KMS-11 (cell line): ENCODE data around the gene SHCBP1L.

ENCODE experiments used
- H2AFZ ChIP-seq: fragments of 200-600 bp; sonication (generic); 2 replicates; pipeline ENCODE4 v1.6.1; 2016; ENCODE audit warnings: antibody characterized with exemption, mixed run types, low read depth
- H3K27ac ChIP-seq: fragments of 200-600 bp; sonication (generic); 2 replicates; pipeline ENCODE4 v1.6.1; 2016; ENCODE audit warnings: mild to moderate bottlenecking, mixed run types
- H3K27me3 ChIP-seq: fragments of 200-600 bp; sonication (generic); 2 replicates; pipeline ENCODE4 v1.6.1; 2017; ENCODE audit warnings: mild to moderate bottlenecking, low read depth, mixed run types, moderate library complexity; ENCODE audit not compliant: insufficient read depth
- H3K36me3 ChIP-seq: fragments of 200-600 bp; sonication (generic); 2 replicates; pipeline ENCODE4 v1.6.1; 2017; ENCODE audit warnings: mild to moderate bottlenecking, mixed run types; ENCODE audit not compliant: insufficient read depth
- H3K4me1 ChIP-seq: fragments of 200-600 bp; sonication (generic); 2 replicates; pipeline ENCODE4 v1.6.1; 2016; ENCODE audit warnings: mild to moderate bottlenecking, low read depth, mixed run types; ENCODE audit not compliant: poor library complexity, severe bottlenecking
- H3K4me2 ChIP-seq: fragments of 200-600 bp; sonication (generic); 2 replicates; pipeline ENCODE4 v1.7.0; 2016; ENCODE audit warnings: mild to moderate bottlenecking, mixed run types
- H3K4me3 ChIP-seq: fragments of 200-600 bp; sonication (generic); IDR thresholded peaks from 2 replicates; pipeline ENCODE4 v1.6.1; 2017; ENCODE audit warnings: low read depth, low read length, mixed read lengths; ENCODE audit not compliant: insufficient read depth
- H3K79me2 ChIP-seq: fragments of 200-600 bp; sonication (generic); 2 replicates; pipeline ENCODE4 v1.6.1; 2016; ENCODE audit warnings: low read depth, mixed run types; ENCODE audit not compliant: insufficient read depth
- H3K9ac ChIP-seq: fragments of 200-600 bp; sonication (generic); 2 replicates; pipeline ENCODE4 v1.6.1; 2016; ENCODE audit warnings: mild to moderate bottlenecking, mixed run types
- H4K20me1 ChIP-seq: fragments of 200-600 bp; sonication (generic); 2 replicates; pipeline ENCODE4 v1.6.1; 2016; ENCODE audit warnings: mild to moderate bottlenecking, mixed run types; ENCODE audit not compliant: insufficient read depth
- TF ChIP-seq, protein P1 (sequence below): fragments of 200-600 bp; sonication (generic); conservative IDR thresholded peaks from 2 replicates; pipeline ENCODE4 v1.6.1; 2017; ENCODE audit warnings: low read depth, mild to moderate bottlenecking, antibody characterized with exemption, low read length, moderate library complexity, mixed read lengths

The SHCBP1L gene

DNA sequence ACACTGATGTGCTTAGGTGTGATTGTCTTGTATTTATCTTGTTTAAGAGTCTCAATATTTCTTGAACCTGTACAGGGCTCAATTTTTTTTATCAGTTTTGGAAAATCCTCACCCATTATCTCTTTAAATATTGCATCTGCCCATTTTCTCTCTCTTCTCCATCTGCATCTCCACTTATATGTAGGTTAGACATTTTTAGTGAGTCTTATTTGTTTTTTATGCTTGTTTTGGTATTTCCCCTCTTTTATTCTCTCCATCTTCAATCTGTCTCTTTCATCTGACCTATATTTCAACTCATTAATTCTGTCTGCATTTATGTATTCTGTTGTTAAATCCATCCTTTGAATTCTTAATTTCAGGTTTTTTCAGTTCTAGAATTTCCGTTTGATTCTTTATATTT lies 32.9 kb upstream of the SHCBP1L start:
- Histone ChIP-seq H3K4me2 (no peak overlapping the region), H3K4me3 (no peak overlapping the region), H3K4me1 (no peaks in the 10 kb centered on the region), H3K27ac (no peak overlapping the region), H4K20me1 (no peaks in the 10 kb centered on the region), H2AFZ (no peak overlapping the region), H3K36me3 (no peaks in the 10 kb centered on the region), H3K79me2 (no peaks in the 10 kb centered on the region), H3K9ac (no peak overlapping the region), H3K27me3 (no peaks in the 10 kb centered on the region)
- TF ChIP-seq, protein P1, sequence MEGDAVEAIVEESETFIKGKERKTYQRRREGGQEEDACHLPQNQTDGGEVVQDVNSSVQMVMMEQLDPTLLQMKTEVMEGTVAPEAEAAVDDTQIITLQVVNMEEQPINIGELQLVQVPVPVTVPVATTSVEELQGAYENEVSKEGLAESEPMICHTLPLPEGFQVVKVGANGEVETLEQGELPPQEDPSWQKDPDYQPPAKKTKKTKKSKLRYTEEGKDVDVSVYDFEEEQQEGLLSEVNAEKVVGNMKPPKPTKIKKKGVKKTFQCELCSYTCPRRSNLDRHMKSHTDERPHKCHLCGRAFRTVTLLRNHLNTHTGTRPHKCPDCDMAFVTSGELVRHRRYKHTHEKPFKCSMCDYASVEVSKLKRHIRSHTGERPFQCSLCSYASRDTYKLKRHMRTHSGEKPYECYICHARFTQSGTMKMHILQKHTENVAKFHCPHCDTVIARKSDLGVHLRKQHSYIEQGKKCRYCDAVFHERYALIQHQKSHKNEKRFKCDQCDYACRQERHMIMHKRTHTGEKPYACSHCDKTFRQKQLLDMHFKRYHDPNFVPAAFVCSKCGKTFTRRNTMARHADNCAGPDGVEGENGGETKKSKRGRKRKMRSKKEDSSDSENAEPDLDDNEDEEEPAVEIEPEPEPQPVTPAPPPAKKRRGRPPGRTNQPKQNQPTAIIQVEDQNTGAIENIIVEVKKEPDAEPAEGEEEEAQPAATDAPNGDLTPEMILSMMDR: no peak

DNA sequence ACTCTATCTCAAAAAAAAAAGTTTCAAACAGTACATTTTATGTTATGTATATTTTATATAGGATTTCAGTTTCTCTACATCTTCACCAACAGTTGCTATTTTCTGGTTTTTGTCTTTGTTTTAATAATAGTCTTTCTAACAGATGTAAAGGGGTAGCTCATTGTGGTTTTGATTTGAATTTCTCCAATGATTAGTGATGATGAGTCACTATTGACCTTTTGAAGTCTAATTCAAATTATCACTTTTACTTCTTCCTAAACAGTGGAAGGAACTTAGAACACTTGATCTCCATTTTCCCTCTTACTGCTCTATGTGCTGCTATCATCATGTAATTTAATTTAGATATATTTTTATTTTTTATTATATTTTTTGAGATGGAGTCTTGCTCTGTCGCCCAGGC lies 31.7 kb upstream of the SHCBP1L start:
- no peak overlapping the region for H3K4me3 ChIP-seq
- H2AFZ ChIP-seq: no peak overlapping the region
- no peak overlapping the region for H3K27ac ChIP-seq
- no peaks in the 10 kb centered on the region for H4K20me1 ChIP-seq
- no peaks in the 10 kb centered on the region for H3K36me3 ChIP-seq
- H3K9ac ChIP-seq: no peak overlapping the region
- no peaks in the 10 kb centered on the region for H3K27me3 ChIP-seq
- TF ChIP-seq, protein P1: no peak
- no peaks in the 10 kb centered on the region for H3K79me2 ChIP-seq
- H3K4me2 ChIP-seq: no peak overlapping the region
- no peaks in the 10 kb centered on the region for H3K4me1 ChIP-seq

DNA sequence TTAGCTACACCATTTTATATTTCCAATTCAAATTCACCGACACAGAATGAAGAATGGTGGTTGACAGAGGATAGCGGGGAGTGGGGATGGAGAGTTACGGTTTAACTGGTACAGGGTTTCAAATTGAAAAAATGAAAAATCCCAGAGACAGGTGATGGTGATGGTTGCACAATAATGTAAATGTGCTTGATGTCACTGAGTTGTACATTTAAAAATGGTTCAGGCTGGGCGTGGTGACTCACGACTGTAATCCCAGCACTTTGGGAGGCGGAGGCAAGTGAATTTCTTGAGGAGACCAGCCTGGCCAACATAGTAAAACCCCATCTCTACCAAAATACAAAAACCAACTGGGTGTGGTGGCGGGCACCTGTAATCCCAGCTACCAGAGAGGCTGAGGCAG lies 31.2 kb upstream of the SHCBP1L start:
- H3K4me2 ChIP-seq: no peak overlapping the region

GRCh38 chr1:182978151-182978853 lies 25.3 kb upstream of the SHCBP1L start:
- Histone ChIP-seq H4K20me1 (no peaks in the 10 kb centered on the region), H3K4me3 (no peak overlapping the region), H3K27ac (no peak overlapping the region), H3K4me1 (no peaks in the 10 kb centered on the region), H2AFZ (no peak overlapping the region), H3K79me2 (no peaks in the 10 kb centered on the region), H3K9ac (no peak overlapping the region), H3K4me2 (no peak overlapping the region), H3K36me3 (no peaks in the 10 kb centered on the region), H3K27me3 (no peaks in the 10 kb centered on the region)
- TF ChIP-seq, protein P1: no peak

More for the DNA sequence above, 31.2 kb upstream of the SHCBP1L start:
- Histone ChIP-seq H3K4me1 (no peaks in the 10 kb centered on the region), H3K79me2 (no peaks in the 10 kb centered on the region), H3K27ac (no peak overlapping the region), H3K36me3 (no peaks in the 10 kb centered on the region), H3K27me3 (no peaks in the 10 kb centered on the region), H3K4me3 (no peak overlapping the region), H3K9ac (no peak overlapping the region), H4K20me1 (no peaks in the 10 kb centered on the region), H2AFZ (no peak overlapping the region)
- TF ChIP-seq, protein P1: no peak
